Fibroblast of skin of back (primary cell): Measurements from ENCODE around the gene TRHDE.

Experiments
- DNase-seq: peaks from one replicate; pipeline ENCODE4 v3.0.0-alpha.2; 2013

The TRHDE gene

DNA sequence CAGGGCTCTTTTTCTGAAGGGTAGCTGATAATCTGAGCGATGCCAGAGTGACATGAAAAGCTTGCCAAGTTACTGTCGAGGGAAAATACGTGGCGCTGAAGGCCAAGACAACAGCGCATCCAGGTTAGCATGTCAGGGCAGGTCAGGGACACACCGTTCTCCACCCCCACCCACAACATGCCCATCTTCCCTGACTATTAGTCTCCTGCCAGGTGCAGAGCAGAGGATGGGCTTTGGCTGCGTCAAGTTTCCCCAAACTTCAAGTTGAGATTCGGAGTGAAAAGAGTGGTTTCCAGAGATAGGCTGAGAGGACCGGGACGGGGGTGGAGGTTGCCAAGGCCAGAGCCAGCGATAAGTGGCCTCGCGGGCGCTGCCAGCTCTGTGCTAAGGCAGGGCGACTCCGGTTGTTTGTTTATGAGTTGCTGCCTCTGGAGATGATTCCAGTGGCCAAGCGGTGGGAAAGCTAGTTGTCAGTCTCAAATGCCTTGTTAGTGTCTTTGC lies 1.7 kb downstream of the TRHDE start:
- no peak for DNase-seq

GRCh38 chr12:72274931-72275330 lies 2.8 kb downstream of the TRHDE start:
- DNase-seq, result no peak

- no peak for DNase-seq
These were observed 3.4 kb downstream of the TRHDE start for GRCh38 chr12:72275526-72275925.

GRCh38 chr12:72276181-72276805 lies 4.1 kb downstream of the TRHDE start:
- DNase-seq, result no peak

GRCh38 chr12:72277415-72277814 lies 5.2 kb downstream of the TRHDE start:
- DNase-seq, result peak; percentile 31

GRCh38 chr12:72278894-72279293 lies 6.7 kb downstream of the TRHDE start:
- DNase-seq, result no peak

- peak; percentile 57 for DNase-seq
These were observed 9.0 kb downstream of the TRHDE start for GRCh38 chr12:72281126-72281525.

GRCh38 chr12:72282721-72283120 lies 10.6 kb downstream of the TRHDE start:
- DNase-seq, result peak; percentile 40

DNA sequence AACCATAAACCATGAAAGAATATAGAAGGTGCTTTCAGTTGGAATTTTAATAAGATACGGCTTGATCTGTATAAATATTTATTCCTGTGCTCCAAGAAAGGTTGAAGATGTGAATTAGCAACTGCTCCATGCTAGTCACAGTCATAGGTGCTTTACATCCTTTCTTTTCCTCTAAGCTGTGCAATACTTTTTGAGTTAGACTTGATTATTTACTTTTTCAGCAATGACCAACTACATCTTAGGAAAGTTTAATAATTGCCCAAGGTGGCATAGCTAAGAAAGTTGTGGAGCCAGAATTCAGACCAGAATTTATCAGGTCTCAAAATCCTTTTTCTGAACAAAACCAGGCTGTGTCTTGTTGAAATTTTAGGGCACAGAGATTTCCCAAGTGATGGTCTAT lies 13.7 kb downstream of the TRHDE start:
- DNase-seq, result no peak

GRCh38 chr12:72286526-72286925 lies 14.4 kb downstream of the TRHDE start:
- DNase-seq, result no peak

DNA sequence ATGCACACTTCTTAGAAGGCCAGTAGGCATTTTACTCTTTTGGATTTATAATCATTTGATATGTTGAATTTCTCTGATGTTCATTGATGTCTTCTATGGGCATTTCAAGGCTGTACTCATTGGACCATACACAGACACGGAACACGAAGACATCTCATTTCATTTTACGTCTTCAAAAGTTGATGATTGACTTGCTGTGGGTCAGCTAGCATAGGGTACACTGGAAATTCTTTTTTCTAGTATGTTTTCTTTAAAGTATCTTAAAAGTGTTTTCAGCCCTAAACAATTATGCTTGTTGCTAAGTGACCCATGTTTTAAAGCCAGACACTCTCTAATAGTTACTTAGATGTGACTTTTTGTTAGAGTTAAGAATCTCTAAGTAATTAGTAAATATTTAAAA lies 16.3 kb downstream of the TRHDE start:
- no peak for DNase-seq

GRCh38 chr12:72288911-72289310 lies 16.7 kb downstream of the TRHDE start:
- DNase-seq, result no peak

- no peak for DNase-seq
These were observed 17.5 kb downstream of the TRHDE start for GRCh38 chr12:72289633-72290032.

GRCh38 chr12:72291175-72291574 lies 19.0 kb downstream of the TRHDE start:
- DNase-seq, result no peak

GRCh38 chr12:72293701-72294100 lies 21.5 kb downstream of the TRHDE start:
- DNase-seq, result no peak

DNA sequence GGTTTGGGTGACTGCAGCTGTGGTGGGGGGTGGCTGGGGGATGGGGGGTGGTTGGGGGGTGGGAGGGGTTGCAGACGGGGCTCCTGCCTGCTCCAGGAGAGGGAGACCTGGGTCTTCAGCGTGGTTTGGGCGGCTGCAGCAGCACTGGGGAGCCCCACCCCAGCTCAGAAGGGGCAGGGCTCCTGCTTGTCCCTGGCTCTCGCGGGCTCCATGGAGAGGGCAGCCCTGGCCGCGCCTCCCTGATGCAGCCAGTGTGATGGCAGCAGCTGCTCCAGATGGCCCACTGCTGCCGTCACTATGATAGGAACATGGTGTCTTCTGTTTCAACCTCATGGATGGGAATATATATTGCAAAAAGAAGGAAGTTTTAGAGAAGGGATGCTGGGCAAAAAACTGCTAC lies 22.9 kb downstream of the TRHDE start:
- no peak for DNase-seq

GRCh38 chr12:72295744-72296143 lies 23.6 kb downstream of the TRHDE start:
- DNase-seq, result peak; percentile 80

GRCh38 chr12:72296389-72296788 lies 24.2 kb downstream of the TRHDE start:
- DNase-seq, result peak; percentile 72

DNA sequence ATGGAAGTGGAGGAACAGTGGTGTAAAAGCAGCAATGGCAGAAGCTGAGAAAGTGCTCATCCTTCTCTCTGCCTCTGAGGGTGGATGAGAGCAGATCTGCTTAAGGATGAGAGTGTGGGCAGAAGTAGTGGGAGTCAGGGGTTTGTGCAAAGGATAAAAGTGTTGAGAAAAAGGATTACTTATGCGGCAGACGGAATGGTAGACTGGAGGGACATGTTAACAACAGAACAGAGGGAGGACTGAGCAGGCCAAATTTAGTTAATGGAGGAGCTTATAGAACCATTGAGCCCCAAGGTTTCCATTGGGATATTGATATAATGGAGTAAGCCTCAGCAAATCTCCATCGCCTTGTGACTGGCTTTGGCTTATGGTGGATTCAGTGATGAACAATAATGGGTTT lies 25.5 kb downstream of the TRHDE start:
- DNase-seq, result no peak

DNA sequence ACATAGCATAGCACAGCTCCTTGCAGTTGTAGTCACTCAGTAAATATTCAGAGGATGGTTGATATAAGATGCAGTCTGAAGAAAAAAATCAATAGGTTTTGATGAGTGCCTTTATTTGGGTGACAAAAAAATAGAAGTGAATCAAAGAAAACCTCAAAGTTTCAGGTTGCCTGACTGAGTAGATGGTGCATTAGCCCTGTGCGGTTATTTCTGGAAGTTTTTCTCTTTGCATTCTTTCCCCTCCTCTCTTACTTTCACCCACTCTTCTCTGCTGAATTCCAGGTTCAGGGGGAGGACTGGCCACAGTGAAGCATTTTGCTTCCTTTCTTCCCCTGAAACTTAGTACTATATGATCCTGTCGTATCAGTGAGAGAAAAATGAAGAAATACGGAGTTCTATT lies 28.6 kb downstream of the TRHDE start:
- DNase-seq, result no peak

GRCh38 chr12:72304751-72305150 lies 32.6 kb downstream of the TRHDE start:
- DNase-seq, result no peak

DNA sequence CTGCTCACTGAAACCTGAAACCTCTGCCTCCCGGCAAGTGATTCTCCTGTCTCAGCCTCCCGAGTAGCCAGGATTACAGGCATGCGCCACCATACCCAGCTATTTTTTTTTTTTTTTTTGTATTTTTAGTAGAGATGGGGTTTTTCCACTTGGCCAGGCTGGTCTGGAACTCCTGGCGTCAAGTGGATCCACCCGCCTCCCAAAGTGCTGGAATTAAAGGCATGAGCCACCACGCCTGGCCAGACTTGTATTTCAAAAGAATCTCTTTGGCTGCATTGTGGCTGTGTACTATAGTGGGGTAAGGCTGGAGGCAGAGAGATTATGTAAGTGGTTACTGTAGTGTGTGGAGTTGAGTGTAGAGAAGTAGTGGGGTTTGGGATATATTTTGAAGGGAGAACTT lies 35.1 kb downstream of the TRHDE start:
- no peak for DNase-seq

DNA sequence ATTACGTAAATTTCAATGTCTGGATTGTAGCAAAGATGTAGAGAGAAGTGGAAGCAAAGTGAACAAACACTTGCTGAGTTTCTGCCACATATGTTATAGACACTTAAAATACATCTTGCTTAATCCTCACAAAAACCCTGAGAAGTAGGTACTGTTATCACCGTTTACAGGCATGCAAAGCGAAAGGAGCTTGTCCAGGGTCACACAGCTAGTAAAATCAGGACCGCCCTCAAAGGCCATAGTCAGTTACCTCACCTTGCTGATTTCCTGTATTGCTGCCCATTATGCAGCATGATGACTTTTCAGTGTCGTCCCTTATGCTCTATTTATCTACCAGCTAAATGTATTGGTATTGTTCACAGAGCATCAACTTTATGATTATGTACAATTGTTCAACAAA lies 39.8 kb downstream of the TRHDE start:
- no peak for DNase-seq

DNA sequence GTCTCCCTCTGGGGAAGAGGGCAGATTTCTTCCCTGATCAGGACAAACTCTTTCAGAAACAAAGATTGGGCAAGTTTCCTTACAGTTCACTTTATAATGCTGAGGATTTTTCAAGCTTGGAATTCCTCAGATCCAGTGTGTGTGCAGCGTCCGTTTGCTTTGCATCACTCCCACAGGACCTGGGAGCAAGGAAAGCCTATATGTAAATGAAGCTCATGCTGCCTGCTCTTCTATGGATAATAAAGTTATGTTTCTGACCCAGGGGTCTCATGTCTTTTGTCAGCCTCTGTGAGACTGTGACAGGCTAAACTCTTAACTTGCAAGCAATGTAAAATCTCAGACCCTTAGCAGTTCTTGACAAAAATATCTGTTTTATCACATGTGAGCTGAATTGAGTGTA lies 41.6 kb downstream of the TRHDE start:
- no peak for DNase-seq

DNA sequence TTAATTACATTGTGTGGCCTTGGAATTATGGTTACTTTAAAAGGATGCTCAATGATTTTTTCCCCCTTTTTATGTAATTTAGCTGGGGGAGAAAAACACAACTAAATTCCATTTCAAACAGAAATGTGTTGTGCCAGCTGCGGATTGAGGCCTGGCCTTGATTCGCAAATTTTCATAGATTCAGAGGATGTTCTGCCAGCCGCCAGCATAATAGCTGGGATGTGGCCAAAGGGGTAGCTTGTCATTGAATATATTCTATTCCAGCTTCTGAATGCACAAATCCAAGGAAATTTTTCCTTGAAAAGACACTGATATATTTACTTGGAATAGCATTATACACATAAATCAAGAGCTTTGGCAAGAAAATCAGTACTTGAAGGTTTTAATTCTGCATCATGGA lies 43.7 kb downstream of the TRHDE start:
- DNase-seq, result no peak
